PFSK-1 (cell line): ENCODE data around the gene SNRNP48.

Experiments
- FOXP2 ChIP-seq: optimal IDR thresholded peaks from 2 replicates; pipeline ENCODE3; 2011; ENCODE audit warnings: borderline replicate concordance, control low read depth, inconsistent platforms; ENCODE audit not compliant: insufficient read depth; ENCODE audit errors: extremely low read length, extremely low read depth
- POLR2AphosphoS5 ChIP-seq: IDR thresholded peaks from 2 replicates; pipeline ENCODE4 v1.6.1; 2012; ENCODE audit warnings: low read depth, mild to moderate bottlenecking, control low read depth, low read length, moderate library complexity
- REST ChIP-seq, 2 experiments: IDR thresholded peaks; 2 replicates each; pipeline versions ENCODE4 v1.6.1 to v1.8.0; 2011 to 2012; ENCODE audit warnings: low read depth in 2 of 2, low read length in 2 of 2, control low read depth in 1 of 2, inconsistent platforms in 1 of 2, mild to moderate bottlenecking in 1 of 2, moderate library complexity in 1 of 2; ENCODE audit not compliant: insufficient read depth in 1 of 2
- SIN3A ChIP-seq: IDR thresholded peaks from 2 replicates; pipeline ENCODE4 v1.6.1; 2012; ENCODE audit warnings: mild to moderate bottlenecking, low read length, moderate library complexity, borderline replicate concordance; ENCODE audit not compliant: insufficient read depth
- TAF1 ChIP-seq: IDR thresholded peaks from 2 replicates; pipeline ENCODE4 v1.6.1; 2012; ENCODE audit warnings: low read length, control low read depth, borderline replicate concordance; ENCODE audit not compliant: insufficient read depth

GRCh38 chr6:7650878-7651277, 60.9 kb downstream of the SNRNP48 start:
- TF ChIP-seq TAF1, result no peak
- no peak for TF ChIP-seq REST (IDR thresholded peaks at IDR 0.05; ENCODE audit: insufficient read depth in 1 of 2, low read depth in 2 of 2, low read length in 2 of 2)
- TF ChIP-seq POLR2AphosphoS5, result no peak
- TF ChIP-seq SIN3A, result no peak
- TF ChIP-seq FOXP2, result no peak
